ENCODE measurements around the gene TXNRD1.

TXNRD1 gene

GRCh38 chr12:104304261-104305009, 88.9 kb downstream of the TXNRD1 start:
- Histone ChIP-seq H3K27me3 (ENCODE audit: insufficient read depth, poor library complexity, severe bottlenecking) (no peaks in the 10 kb centered on the region), H3K4me3 (replicated peaks; ENCODE audit: insufficient read depth, low read length) (no peak overlapping the region), H3K27ac (replicated peaks) (no peak overlapping the region)
- no peak for DNase-seq (ENCODE audit: low read depth in 1 of 2, low spot score in 1 of 2)
- TF ChIP-seq, protein P1, sequence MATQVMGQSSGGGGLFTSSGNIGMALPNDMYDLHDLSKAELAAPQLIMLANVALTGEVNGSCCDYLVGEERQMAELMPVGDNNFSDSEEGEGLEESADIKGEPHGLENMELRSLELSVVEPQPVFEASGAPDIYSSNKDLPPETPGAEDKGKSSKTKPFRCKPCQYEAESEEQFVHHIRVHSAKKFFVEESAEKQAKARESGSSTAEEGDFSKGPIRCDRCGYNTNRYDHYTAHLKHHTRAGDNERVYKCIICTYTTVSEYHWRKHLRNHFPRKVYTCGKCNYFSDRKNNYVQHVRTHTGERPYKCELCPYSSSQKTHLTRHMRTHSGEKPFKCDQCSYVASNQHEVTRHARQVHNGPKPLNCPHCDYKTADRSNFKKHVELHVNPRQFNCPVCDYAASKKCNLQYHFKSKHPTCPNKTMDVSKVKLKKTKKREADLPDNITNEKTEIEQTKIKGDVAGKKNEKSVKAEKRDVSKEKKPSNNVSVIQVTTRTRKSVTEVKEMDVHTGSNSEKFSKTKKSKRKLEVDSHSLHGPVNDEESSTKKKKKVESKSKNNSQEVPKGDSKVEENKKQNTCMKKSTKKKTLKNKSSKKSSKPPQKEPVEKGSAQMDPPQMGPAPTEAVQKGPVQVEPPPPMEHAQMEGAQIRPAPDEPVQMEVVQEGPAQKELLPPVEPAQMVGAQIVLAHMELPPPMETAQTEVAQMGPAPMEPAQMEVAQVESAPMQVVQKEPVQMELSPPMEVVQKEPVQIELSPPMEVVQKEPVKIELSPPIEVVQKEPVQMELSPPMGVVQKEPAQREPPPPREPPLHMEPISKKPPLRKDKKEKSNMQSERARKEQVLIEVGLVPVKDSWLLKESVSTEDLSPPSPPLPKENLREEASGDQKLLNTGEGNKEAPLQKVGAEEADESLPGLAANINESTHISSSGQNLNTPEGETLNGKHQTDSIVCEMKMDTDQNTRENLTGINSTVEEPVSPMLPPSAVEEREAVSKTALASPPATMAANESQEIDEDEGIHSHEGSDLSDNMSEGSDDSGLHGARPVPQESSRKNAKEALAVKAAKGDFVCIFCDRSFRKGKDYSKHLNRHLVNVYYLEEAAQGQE (IDR thresholded peaks at IDR 0.05; ENCODE audit: insufficient replicate concordance, low read depth) = no peak
- TF ChIP-seq GABPA (IDR thresholded peaks at IDR 0.05; ENCODE audit: low read depth) (no peak), SPI1 (IDR thresholded peaks at IDR 0.05; ENCODE audit: borderline replicate concordance, low read depth) (no peak), POLR2AphosphoS5 (IDR thresholded peaks at IDR 0.05; ENCODE audit: low read depth) (no peak)
- TF ChIP-seq, protein P2, sequence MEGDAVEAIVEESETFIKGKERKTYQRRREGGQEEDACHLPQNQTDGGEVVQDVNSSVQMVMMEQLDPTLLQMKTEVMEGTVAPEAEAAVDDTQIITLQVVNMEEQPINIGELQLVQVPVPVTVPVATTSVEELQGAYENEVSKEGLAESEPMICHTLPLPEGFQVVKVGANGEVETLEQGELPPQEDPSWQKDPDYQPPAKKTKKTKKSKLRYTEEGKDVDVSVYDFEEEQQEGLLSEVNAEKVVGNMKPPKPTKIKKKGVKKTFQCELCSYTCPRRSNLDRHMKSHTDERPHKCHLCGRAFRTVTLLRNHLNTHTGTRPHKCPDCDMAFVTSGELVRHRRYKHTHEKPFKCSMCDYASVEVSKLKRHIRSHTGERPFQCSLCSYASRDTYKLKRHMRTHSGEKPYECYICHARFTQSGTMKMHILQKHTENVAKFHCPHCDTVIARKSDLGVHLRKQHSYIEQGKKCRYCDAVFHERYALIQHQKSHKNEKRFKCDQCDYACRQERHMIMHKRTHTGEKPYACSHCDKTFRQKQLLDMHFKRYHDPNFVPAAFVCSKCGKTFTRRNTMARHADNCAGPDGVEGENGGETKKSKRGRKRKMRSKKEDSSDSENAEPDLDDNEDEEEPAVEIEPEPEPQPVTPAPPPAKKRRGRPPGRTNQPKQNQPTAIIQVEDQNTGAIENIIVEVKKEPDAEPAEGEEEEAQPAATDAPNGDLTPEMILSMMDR (IDR thresholded peaks at IDR 0.05; ENCODE audit: insufficient read depth, low read length) = no peak

DNA sequence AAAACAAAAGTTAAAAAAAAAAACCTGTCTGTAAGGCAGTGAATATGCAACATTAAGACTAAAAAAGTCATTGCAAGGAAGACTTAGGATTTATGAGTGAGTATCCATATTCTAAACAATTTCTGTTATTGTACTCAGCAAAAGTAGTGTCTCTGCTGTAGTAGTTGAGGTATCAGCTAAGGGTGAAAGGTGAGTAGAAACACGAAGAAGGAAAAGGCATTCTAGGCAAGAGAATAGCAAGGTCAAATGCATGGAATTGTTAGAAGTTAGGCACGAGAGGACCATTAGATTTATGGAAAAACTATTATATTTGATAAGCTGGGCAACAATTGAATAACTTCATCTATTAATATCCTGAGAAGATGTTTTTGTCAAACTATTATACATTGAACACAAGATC, 89.8 kb downstream of the TXNRD1 start:
- Histone ChIP-seq H3K4me3 (replicated peaks; ENCODE audit: insufficient read depth, low read length) (no peak overlapping the region), H3K27ac (replicated peaks) (no peak overlapping the region), H3K27me3 (ENCODE audit: insufficient read depth, poor library complexity, severe bottlenecking) (no peaks in the 10 kb centered on the region)
- TF ChIP-seq SPI1 (IDR thresholded peaks at IDR 0.05; ENCODE audit: borderline replicate concordance, low read depth) = no peak
- TF ChIP-seq, protein P1 (IDR thresholded peaks at IDR 0.05; ENCODE audit: insufficient replicate concordance, low read depth) = no peak
- TF ChIP-seq GABPA (IDR thresholded peaks at IDR 0.05; ENCODE audit: low read depth) = no peak
- TF ChIP-seq POLR2AphosphoS5 (IDR thresholded peaks at IDR 0.05; ENCODE audit: low read depth) = no peak
- TF ChIP-seq, protein P2 (IDR thresholded peaks at IDR 0.05; ENCODE audit: insufficient read depth, low read length) = no peak
- no peak for DNase-seq (ENCODE audit: low read depth in 1 of 2, low spot score in 1 of 2)

GRCh38 chr12:104306376-104306775, 90.8 kb downstream of the TXNRD1 start:
- Histone ChIP-seq H3K27ac (replicated peaks) (no peak overlapping the region; the same call in 1 of the 2 replicates), H3K4me3 (replicated peaks; ENCODE audit: insufficient read depth, low read length) (no peak overlapping the region), H3K27me3 (ENCODE audit: insufficient read depth, poor library complexity, severe bottlenecking) (no peaks in the 10 kb centered on the region)
- TF ChIP-seq, protein P2 (IDR thresholded peaks at IDR 0.05; ENCODE audit: insufficient read depth, low read length) = no peak
- no peak for TF ChIP-seq SPI1 (IDR thresholded peaks at IDR 0.05; ENCODE audit: borderline replicate concordance, low read depth)
- TF ChIP-seq POLR2AphosphoS5 (IDR thresholded peaks at IDR 0.05; ENCODE audit: low read depth) = no peak
- TF ChIP-seq GABPA (IDR thresholded peaks at IDR 0.05; ENCODE audit: low read depth) = no peak
- TF ChIP-seq, protein P1 (IDR thresholded peaks at IDR 0.05; ENCODE audit: insufficient replicate concordance, low read depth) = no peak
- no peak for DNase-seq (ENCODE audit: low read depth in 1 of 2, low spot score in 1 of 2)

Data from HL-60 (cell line).